ENCODE measurements around the gene PHACTR4.
"Not testable (repeated sequence)": the region's sequence is repeated elsewhere in the genome, so short reads cannot be mapped to it uniquely, and the experiment has no call there.

PHACTR4 gene

DNA sequence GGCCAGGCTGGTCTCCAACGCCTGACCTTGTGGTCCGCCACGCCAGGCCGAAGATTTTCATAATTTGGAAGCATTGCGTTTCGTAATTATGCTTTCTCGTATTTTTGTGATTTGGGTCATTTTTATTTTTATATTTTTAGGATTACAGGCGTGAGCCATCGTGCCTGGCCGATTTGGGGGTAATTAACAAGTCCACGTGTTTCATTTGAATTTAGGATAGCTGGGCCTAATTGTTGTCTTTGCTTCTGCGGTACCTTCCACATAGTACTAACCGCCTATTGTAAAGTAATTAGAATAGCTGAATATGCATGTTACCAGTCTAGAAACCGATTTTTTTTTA is 137.3 kb downstream of the PHACTR4 start:
- no peak for DNase-seq

DNA sequence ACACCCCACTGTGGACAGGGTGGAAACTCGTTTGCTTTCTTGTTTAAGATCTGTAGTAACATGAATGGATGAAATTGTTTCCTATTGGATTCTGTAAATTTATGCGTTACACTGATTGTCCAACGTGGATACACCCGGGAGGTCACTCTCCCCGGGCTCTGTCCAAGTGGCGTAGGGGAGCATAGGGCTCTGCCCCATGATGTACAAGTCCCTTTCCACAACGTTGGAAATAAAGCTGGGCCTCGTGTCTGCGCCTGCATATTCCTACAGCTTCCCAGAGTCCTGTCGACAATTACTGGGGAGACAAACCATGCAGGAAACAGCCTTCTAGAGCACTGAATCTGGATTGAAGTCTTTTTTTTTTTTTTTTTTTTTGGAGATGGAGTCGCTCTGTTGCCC is 137.7 kb downstream of the PHACTR4 start:
- DNase-seq: peak; percentile 21

DNA sequence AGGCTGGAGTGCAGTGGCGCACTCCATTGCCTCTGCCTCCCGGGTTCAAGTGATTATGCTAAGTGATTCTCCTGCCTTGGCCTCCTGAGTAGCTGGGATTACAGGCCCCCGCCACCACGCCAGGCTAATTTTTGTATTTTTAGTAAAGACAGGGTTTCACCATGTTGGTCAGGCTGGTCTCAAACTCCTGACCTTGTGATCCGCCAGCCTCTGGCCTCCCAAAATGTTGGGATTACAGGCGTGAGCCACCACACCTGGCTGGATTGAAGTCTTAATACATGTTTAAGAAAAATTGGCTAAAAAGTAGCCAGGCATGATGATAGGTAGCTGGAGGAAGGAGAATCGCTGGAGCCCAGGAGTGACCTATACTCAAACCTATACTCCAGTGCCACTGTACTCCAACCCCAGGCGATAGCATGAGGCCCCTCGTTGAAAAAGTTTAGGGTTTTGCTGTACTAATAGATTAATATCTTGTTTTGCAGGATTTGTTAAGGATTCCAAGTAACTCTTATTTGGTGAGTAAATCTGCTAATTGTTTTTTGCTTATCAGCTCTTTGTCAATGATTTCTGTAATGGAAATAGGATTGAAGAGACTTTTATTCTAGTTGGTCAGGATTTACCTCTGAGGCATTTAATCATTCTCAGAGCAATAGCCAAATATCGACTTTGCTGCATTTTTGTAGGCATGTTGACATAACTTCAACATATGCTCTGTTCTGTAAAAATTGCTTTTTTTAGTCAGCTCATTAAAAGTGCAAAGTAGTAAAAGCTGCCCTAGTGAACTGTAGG is 138.3 kb downstream of the PHACTR4 start:
- peak; percentile 9 for DNase-seq

DNA sequence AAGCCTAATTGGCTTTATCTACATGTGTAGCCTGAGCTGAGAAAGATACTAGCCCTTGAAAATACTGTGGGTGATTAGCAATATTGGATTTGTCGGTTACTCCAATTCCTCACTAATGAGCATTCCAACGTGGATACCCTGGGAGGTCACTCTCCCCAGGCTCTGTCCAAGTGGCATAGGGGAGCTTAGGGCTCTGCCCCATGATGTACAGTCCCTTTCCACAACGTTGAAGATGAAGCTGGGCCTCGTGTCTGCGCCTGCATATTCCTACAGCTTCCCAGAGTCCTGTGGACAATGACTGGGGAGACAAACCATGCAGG is 138.9 kb downstream of the PHACTR4 start:
- peak; percentile 13 for DNase-seq

DNA sequence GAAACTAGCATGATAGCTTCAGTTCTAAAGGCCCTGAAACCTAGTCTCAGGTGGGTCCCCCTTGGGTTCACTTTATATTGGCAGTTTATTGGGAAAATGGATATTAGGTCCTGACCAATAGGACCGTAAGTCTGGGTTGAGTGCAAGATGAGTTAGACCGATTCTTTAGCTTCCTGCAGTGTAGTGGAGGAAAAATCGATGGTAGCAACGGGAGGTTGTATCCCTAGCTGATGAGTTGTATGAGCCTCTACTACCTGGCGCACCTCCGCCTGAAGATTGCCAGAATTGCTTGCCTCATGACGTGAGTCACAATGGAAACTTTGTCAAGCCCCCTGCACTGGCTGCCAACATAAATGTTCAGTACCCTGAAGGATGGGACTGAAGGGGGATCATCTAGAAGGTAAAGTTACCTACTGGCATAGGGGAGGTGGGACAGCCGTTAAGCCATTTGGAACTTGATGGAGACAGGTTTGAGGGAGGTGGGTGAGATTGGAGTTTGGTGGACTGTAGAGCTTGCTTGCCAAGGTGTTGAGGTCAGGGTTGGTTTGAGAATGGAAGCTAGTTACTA is 140.2 kb downstream of the PHACTR4 start:
- DNase-seq: peak; percentile 38

DNA sequence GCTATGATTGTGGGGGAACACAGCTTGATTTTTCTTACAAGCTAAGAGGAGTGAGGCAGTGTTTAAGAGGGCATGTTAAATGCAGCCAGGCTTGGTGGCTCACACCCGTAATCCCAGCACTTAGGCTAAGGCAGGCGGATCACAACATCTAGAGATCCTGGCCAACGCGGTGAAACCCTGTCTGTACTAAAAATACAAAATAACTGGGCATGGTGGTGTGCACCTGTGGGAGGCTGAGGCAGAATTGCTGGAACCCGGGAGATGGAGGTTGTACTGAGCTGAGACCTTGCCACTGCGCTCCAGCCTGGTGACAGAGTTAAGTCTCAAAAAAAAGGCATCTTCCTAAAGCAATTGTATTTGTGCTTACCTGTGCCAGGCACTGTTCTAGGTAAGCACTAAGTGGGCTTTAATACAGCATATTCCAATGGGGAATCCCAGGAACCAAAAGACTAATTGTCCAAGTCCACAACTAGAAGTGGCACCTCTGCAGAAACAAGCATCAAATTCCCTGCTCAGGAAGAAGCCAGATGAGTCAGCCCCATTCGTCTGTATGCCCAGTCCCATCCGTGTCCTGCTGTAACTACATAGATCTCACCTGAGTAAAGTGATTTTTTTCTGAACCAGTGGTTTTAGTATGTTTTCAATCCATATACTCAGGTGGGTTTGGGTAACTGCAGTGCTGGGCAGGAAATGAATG is 140.9 kb downstream of the PHACTR4 start:
- peak; percentile 69 for DNase-seq

DNA sequence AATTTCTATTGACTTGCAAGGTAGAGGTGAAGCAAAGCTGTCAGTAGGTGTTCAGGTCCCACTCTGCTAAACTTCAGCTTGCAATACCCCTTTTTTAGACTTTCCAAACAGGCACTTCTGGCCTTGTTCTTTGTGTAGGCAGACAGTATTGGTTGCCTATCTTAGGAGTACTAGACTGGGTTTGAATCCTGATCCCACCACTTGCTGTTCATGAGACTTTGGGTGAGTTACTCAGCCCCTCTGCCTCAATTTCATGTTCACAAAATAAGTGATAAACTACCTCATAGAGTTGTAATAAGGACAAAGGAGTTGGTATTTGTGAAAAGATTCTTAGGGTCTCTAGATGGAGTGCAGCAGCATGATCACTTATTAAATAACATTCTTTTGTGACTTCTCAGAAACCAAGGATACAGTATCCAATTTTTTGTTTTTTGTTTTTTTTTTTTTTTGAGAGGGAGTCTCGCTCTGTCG is 141.5 kb downstream of the PHACTR4 start:
- peak; percentile 58 for DNase-seq

DNA sequence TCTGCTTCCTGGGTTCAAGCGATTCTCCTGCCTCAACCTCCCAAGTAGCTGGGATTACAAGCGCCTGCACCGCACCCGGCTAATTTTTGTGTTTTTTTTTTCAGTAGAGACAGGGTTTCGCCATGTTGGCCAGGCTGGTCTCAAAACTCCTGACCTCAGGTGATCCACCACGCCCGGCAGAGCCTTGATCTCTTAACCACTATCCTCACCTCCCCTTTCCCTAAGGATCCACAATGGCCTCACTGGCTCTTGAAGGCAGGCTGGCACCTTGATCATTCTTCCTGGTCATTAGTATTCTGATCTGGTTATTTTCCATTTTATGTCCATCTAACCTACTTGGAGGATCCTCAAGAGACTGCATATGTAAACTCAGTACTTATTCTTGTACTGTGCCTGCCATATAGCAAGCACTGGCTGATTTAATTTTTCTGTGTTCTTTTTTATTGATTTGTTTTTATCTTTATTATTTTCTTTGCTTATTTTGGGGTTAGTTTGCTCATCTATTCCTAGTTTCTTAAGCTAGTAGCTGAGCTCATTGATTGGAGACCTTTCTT is 142.6 kb downstream of the PHACTR4 start:
- DNase-seq: peak; percentile 15

DNA sequence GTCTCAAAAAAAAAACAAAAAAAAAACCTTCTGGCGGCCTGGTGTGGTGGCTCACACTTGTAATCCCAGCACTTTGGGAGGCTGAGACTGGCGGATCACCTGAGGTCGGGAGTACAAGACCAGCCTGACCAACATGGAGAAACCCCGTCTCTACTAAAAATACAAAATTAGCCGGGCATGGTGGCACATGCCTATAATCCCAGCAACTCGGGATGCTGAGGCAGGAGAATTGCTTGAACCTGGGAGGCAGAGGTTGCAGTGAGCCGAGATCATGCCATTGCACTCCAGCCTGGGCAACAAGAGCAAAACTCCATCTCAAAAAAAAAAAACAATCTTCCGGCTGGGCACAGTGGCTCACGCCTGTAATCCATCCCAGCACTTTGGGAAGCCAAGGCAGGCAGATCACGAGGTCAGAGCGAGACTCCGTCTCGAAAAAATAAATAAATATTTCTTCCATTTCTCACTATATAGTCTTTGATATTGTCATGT is 144.9 kb downstream of the PHACTR4 start:
- DNase-seq: not testable (repeated sequence)

DNA sequence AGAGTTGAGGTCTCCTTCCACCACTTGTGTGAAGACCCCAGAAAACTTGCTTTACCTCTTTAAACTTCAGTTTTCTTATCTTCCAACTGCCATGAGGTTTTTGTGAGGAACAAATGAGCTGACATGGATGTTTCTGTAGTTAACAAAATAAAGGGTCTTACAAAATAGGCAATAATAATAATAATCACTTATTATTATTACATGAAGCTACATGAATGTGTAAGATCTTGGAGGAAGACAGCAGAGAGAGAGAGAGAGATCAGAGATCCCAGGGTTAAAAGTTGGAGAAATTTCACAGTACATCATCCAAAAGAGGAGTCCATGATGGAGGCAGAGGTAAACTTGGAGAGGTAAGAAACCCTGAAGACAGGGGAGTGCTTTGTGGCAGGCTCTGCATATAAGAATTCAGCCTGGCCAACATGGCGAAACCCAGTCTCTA is 147.0 kb downstream of the PHACTR4 start:
- DNase-seq: no peak

DNA sequence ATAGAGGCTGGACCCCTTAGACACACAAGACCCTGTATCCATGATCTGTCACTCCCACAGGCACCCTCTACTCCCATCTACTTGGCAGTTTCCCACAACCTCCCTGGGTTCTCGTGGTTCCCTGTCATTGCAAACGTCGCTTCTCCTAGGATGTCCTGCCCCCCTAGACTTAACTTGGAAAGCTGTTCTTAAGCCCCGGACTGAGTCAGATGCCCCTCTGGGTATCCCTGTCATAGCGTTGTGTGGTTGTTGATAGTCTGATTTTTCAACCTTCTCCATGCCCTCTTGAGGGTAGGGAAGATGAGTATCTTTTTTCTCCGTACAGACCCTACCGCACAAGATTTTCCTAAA is 148.1 kb downstream of the PHACTR4 start:
- DNase-seq: no peak

DNA sequence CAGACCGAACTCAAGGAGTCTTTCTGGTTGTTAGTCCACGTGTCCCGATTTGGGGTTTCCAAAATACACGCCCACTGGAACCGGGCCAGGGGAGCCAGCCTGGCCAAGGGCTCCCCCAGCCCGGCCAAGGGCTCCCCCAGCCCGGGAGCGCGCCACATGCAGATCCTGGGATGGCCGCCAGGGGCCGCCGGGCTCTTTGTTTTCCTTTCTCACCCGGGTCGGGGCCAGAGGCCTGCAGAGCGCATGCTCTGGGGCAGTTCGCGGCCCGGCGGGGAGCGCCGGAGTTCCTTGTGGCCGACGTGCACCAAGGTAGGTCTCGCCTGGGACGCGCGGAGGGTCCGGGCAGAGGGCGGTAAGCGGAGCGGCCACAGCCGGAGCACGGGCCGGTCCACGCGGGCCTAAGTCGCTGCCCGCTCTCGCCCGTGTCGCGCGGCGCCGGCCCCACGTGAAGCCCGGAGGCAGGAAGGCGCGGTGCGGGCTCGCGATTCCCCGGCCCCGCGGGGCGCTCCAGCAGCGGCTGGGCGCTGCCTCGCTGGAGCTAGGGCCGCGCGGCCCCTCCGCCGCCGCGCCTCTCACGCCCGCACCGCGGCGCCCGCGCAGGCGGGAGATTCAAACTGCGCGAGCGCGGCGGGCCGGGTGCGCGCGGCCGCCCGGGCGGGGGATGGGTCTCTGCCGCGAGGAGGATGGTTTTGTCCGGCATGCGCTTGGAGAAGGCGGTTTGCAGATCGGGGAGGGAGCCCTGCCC is 148.6 kb downstream of the PHACTR4 start:
- peak; percentile 84 for DNase-seq

DNA sequence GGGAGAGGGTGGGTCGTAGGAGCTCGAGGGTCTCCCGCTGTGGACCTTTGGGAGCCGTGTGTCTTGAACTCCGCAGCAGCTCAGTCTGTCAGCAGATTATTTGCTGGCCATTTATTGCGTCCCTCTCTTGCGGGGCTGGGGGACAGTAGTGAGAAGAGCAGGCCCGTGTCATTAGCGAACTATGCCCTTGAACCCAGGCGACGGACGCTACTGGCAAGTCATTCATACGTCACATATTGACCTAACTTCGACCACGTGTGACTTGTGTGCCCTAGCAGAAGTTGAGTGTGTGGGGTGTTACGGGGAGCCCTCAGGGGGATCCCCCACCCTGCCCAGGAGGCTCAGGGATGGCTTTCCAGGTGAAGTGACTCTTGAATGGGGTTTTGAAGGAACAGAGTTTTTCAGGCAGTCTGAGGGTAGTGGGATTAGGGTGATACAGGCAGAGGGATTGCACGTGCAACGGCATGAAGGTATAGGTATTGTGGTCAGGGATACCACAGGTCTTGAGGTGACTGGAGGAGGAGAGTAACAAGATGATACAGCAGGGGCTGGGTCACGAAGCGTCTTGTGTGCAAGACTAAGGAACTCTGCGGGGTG is 149.3 kb downstream of the PHACTR4 start:
- peak; percentile 32 for DNase-seq

DNA sequence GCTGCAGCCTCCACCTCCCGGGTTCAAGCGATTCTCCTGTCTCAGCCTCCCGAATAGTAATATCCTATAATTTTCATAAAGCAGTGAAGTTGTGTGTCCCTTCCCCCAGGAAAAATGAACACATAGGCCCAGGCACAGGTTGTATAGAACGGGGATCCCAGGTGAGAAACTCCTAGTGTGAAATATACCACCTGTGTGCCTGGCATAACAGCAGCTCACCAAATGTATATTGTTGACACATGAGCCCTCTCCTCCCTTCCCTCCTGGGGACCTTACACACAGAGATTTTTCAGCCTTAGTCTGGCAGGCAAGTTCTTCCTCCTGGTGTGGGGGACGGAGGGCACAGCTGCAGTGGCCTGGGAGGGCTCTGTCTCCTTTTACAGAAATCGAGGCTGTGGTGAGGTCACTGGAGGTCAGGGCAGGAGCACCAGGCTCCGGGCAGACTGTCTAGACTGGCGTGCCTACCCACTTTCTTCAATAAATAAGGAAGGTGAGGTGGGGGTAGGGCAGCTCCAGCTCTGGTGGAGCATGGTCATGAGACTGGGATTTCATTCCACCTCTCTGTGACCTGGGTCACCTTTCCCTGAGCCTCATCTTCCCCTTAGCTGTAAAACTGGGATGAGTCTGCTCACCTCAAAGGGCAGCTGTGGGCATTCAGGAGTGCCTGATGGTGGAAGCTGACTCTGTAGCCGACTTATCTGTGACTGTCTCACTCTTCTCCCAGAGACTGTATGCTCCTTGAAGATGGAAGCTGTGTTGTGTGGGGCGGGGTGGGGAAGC is 150.6 kb downstream of the PHACTR4 start:
- no peak for DNase-seq

DNA sequence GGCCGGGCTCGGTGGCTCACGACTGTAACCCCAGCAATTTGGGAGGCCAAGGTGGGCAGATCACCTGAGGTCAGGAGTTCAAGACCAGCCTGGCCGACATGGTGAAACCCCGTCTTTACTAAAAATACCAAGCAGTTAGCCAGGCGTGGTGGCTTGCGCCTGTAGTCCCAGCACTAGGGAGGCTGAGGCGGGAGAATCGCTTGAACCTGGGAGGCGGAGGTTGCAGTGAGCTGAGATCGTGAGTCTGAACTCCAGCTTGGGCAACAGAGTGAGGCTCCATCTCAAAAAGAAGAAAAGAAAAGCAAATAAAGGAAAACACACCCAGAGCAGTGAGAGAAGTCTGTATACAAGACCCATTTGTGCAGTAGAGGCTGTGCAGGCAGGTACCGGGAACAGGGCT is 151.3 kb downstream of the PHACTR4 start:
- not testable (repeated sequence) for DNase-seq

DNA sequence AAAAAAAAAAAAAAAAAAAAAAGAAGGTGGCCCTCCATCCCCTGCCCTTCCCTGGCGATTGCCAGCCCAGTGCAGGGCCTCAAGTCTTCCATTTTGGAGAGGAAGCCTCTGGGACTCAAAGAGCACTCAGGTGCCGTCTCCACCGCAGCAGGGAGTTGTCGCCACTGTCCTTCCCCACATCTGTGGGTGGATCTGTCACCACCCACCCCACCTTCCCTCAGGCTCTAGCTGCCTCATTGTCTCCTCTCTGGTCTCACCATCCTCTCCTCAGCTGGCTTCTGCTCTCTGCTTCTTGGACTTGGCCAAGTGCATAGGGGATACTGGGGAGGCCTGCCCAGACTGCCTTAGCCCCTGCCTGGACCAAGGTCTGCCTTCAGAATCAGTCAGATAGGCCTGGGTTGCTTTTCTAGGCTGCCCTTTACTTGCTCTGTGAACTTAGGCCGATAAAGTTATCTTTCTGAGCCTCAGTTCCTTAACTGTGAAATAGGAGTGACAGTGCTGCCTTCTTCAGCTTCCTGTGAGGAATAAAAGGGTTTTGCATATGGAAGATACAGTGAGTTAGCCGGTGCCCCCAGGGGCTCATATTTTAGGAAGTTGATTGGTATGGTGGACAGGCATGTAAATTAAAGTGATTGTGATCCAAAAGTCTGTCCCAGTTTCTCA is 152.1 kb downstream of the PHACTR4 start:
- no peak for DNase-seq

DNA sequence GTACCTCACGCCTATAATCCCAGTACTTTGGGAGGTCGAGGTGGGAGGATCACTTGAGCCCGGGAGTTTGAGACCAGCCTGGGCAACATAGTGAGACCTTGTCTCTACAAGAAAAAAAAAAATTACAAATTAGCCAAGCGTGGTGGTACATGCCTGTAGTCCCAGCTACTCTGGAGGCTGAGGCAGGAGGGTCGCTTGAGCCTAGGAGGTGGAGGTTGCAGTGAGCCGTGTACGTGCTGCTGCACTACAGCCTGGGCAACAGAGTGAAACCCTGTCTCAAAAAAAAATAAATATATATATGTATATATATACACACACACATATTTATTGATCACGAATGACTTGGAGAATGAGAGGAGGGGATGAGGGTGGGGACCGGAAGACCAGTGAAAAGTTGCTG is 153.0 kb downstream of the PHACTR4 start:
- DNase-seq: not testable (repeated sequence)

DNA sequence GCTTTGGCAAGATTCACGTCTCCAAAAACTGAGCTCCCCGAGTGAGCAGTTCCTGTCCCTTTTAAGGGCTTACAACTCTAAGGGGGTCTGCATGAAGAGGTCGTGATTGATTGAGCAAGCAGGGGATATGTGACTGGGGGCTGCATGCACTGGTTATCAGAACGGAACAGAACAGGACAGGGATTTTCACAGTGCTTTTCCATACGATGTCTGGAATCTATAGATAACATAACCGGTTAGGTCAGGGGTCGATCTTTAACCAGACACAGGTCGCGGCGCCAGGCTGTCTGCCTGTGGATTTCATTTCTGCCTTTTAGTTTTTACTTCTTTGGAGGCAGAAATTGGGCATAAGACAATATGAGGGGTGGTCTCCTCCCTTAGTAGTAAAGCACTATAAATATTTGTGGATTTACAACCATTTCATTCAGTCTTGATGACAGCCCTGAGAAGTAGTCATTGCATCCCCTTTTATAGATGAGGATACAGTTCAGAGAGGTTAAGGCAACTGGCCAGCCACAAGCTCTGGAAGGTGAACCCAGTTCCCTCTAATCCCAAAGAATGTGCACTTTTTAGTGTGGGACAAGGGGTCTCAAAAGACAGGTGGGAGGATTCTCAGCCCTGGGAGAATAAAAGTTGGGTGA is 155.6 kb downstream of the PHACTR4 start:
- not testable (repeated sequence) for DNase-seq

DNA sequence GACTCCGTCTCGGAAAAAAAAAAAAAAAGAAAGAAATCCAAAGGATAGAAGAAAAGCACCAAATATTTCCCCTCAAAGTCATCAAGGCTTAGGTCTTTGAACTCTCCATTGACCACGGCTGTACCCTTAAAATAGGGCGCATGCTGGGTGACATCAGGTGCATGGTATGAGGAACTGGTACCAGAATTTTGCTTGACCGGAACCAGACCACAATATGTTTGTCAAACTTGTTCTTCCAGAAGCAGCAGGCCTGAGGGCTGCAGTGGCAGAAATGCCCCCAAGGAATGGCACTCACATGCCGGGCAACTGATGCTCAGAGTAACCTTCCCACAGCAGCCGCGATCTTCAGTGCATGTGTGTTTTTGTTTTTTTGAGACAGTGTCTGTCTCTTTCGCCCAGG is 157.3 kb downstream of the PHACTR4 start:
- peak; percentile 64 for DNase-seq

DNA sequence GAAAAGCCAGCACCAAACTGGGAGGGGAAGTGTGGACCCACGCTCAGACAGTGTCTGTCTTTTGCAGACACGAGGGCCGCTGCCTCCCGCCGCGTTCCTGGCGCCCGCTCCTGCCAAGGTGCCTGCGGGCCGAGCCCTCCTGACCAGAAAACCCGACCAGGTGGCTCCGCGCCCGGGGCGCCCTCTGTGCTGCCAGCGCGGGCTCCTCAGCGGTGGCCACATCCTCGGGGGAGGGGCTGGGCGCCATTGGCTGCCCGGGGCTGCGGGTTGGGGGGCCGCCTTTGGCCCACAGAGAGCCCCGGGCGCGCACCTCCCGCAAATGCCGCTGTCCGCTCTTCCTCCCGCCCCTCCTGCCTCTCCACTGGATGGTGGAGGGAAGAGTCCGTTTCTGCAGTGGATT is 160.9 kb downstream of the PHACTR4 start:
- DNase-seq: no peak

DNA sequence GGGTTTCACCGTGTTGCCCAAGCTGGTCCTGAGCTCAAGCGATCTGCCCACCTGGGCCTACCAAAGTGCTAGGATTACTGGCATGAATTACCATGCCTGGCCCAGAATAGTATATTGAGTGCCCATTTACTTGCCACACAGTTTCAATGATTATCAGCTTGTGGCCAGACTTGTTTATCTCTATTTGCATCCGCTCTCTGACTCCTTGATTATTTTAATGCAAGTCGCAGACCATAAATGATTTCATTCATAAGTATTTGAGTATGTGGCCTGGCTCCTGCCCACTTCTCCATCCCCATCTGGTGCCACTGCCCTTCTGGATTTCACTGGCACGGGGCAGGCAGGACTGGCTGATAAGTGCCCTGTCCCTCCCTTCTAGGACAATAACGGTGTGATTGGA is 165.1 kb downstream of the PHACTR4 start:
- DNase-seq: no peak
